ENCODE results near the gene ADISSP. TPM values are rescaled to one million over a fixed set of nuclear protein-coding genes. Genes with fewer than 3 reads are reported as not detected.

Gene ADISSP
- total and polyA plus RNA-seq, 4 donors, result 8.5 to 21.1 (median 13.9) TPM

- H3K27ac ChIP-seq (ENCODE audit: low read depth in 1 of 2, low read length in 2 of 2), result peak overlapping the region in 1 of 2 donors; percentile 65
- H3K4me1 ChIP-seq (ENCODE audit: control insufficient read depth in 1 of 2, insufficient read depth in 2 of 2, low read length in 2 of 2), result no peaks in the 10 kb centered on the region
- WGBS, 2 donors, result 18 to 27% methylated on average over 76 to 79 of the region's 79 CpGs
- no peaks in the 10 kb centered on the region for H3K36me3 ChIP-seq (ENCODE audit: control insufficient read depth in 1 of 2, insufficient read depth in 2 of 2, low read length in 1 of 2)
- peak in 1 of 2 donors; percentile 79 for DNase-seq
- no peaks in the 10 kb centered on the region for H3K27me3 ChIP-seq (ENCODE audit: control insufficient read depth in 1 of 2, insufficient read depth in 2 of 2, low read length in 1 of 2)
- ATAC-seq (ENCODE audit: low FRiP score), result peak; percentile 4
- H3K4me3 ChIP-seq (ENCODE audit: low read length in 2 of 2), result peak overlapping the region; percentile 80 to 98
- no peaks in the 10 kb centered on the region for H3K9me3 ChIP-seq (ENCODE audit: control insufficient read depth, low read length)
- intact Hi-C loops (cut with DNase I), result loop anchor here (1.0 to 10.0 kb wide), 3 partner anchors 33 to 59 kb away; partner anchors contain the start of genes AP5S1 (in 1 of the 2) and MAVS (in 1 of the 2)
Measured at GRCh38 chr20:3785240-3786125, 17.9 kb upstream of the ADISSP start.

GRCh38 chr20:3784863-3785239 lies 17.3 kb upstream of the ADISSP start:
- Histone ChIP-seq H3K4me1 (ENCODE audit: control insufficient read depth in 1 of 2, insufficient read depth in 2 of 2, low read length in 2 of 2) (no peaks in the 10 kb centered on the region), H3K36me3 (ENCODE audit: control insufficient read depth in 1 of 2, insufficient read depth in 2 of 2, low read length in 1 of 2) (no peaks in the 10 kb centered on the region), H3K27ac (ENCODE audit: low read depth in 1 of 2, low read length in 2 of 2) (no peak overlapping the region), H3K4me3 (ENCODE audit: low read length in 2 of 2) (no peak overlapping the region), H3K9me3 (ENCODE audit: control insufficient read depth, low read length) (no peaks in the 10 kb centered on the region), H3K27me3 (ENCODE audit: control insufficient read depth in 1 of 2, insufficient read depth in 2 of 2, low read length in 1 of 2) (no peaks in the 10 kb centered on the region)
- no peak for ATAC-seq (ENCODE audit: low FRiP score)
- intact Hi-C loops (cut with DNase I), result loop anchor here in 1 of 2 donors (10.0 kb wide), 1 partner anchor 60 kb away; the partner anchor contains the start of gene MAVS
- DNase-seq, result no peak
- 85 to 89% methylated on average over 6 of the region's 6 CpGs for WGBS, 2 donors

GRCh38 chr20:3784216-3784853 lies 16.8 kb upstream of the ADISSP start:
- DNase-seq, result peak; percentile 50 to 69
- Histone ChIP-seq H3K27ac (ENCODE audit: low read depth in 1 of 2, low read length in 2 of 2) (no peak overlapping the region), H3K4me1 (ENCODE audit: control insufficient read depth in 1 of 2, insufficient read depth in 2 of 2, low read length in 2 of 2) (no peaks in the 10 kb centered on the region), H3K27me3 (ENCODE audit: control insufficient read depth in 1 of 2, insufficient read depth in 2 of 2, low read length in 1 of 2) (no peaks in the 10 kb centered on the region), H3K4me3 (ENCODE audit: low read length in 2 of 2) (no peak overlapping the region), H3K36me3 (ENCODE audit: control insufficient read depth in 1 of 2, insufficient read depth in 2 of 2, low read length in 1 of 2) (no peaks in the 10 kb centered on the region), H3K9me3 (ENCODE audit: control insufficient read depth, low read length) (no peaks in the 10 kb centered on the region)
- ATAC-seq (ENCODE audit: low FRiP score), result no peak
- WGBS, 2 donors, result 72 to 80% methylated on average over 17 of the region's 17 CpGs
- intact Hi-C loops (cut with DNase I), result loop anchor here in 1 of 2 donors (10.0 kb wide), 1 partner anchor 60 kb away; the partner anchor contains the start of gene MAVS

- no peaks in the 10 kb centered on the region for H3K9me3 ChIP-seq (ENCODE audit: control insufficient read depth, low read length)
- WGBS, 2 donors, result 65 to 69% methylated on average over 10 of the region's 10 CpGs
- no peaks in the 10 kb centered on the region for H3K36me3 ChIP-seq (ENCODE audit: control insufficient read depth in 1 of 2, insufficient read depth in 2 of 2, low read length in 1 of 2)
- DNase-seq (no peak), ATAC-seq (ENCODE audit: low FRiP score) (no peak)
- no peak overlapping the region for H3K4me3 ChIP-seq (ENCODE audit: low read length in 2 of 2)
- no peaks in the 10 kb centered on the region for H3K27me3 ChIP-seq (ENCODE audit: control insufficient read depth in 1 of 2, insufficient read depth in 2 of 2, low read length in 1 of 2)
- H3K27ac ChIP-seq (ENCODE audit: low read depth in 1 of 2, low read length in 2 of 2), result no peak overlapping the region
- intact Hi-C loops (cut with DNase I), result loop anchor here in 1 of 2 donors (10.0 kb wide), 1 partner anchor 61 kb away; the partner anchor contains the start of gene MAVS
- H3K4me1 ChIP-seq (ENCODE audit: control insufficient read depth in 1 of 2, insufficient read depth in 2 of 2, low read length in 2 of 2), result no peaks in the 10 kb centered on the region
Measured at GRCh38 chr20:3783511-3784195, 16.1 kb upstream of the ADISSP start.

DNA sequence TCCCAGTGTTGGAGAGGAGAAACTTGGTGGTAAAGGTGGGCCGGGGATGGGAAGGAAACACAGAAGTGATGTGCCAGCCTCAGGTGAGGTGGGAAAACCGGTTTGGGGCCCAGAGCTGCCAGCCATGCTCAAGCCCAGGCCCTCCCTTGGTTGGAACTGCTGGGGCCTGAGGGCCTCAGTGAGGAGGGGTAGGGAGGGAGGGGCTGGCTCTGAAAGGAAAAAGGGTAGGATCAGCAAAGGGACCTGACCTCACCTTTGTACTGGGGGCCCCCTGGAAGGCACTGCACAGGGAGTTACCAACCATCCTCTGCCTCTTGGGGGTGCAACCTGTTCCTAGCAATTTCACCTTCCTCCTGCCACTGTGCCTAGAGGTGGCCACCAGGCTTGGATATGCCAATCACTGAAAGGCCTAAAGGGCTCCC lies 15.5 kb upstream of the ADISSP start:
- Histone ChIP-seq H3K27ac (ENCODE audit: low read depth in 1 of 2, low read length in 2 of 2) (no peak overlapping the region), H3K4me3 (ENCODE audit: low read length in 2 of 2) (no peak overlapping the region), H3K9me3 (ENCODE audit: control insufficient read depth, low read length) (no peaks in the 10 kb centered on the region), H3K36me3 (ENCODE audit: control insufficient read depth in 1 of 2, insufficient read depth in 2 of 2, low read length in 1 of 2) (no peaks in the 10 kb centered on the region), H3K4me1 (ENCODE audit: control insufficient read depth in 1 of 2, insufficient read depth in 2 of 2, low read length in 2 of 2) (no peaks in the 10 kb centered on the region), H3K27me3 (ENCODE audit: control insufficient read depth in 1 of 2, insufficient read depth in 2 of 2, low read length in 1 of 2) (no peaks in the 10 kb centered on the region)
- ATAC-seq (ENCODE audit: low FRiP score) (no peak), DNase-seq (no peak)
- intact Hi-C loops (cut with DNase I), result loop anchor here in 1 of 2 donors (10.0 kb wide), 1 partner anchor 62 kb away; the partner anchor contains the start of gene MAVS
- WGBS, 2 donors, result 61 to 69% methylated on average over 2 of the region's 2 CpGs

DNA sequence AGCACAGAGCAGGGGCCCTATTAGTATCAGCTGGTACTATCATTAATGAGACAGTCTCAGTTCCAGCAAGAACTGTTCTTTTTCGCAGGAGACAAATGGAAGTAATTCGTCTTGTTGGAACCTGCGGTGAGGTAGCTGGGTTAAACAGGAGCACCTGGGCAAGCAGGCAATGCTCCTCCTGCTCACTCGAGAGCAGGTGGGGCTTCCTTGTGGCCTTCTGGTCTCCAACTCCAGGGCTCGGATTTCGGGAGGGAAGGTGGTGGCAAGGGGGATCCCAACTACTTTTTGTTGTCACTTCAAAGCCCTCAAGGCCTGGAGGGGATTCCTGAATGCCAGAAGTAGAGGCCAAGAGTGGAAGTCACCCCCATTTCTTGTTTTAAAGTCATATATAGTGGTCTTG lies 15.0 kb upstream of the ADISSP start:
- Histone ChIP-seq H3K4me1 (ENCODE audit: control insufficient read depth in 1 of 2, insufficient read depth in 2 of 2, low read length in 2 of 2) (no peaks in the 10 kb centered on the region), H3K36me3 (ENCODE audit: control insufficient read depth in 1 of 2, insufficient read depth in 2 of 2, low read length in 1 of 2) (no peaks in the 10 kb centered on the region), H3K4me3 (ENCODE audit: low read length in 2 of 2) (no peak overlapping the region), H3K9me3 (ENCODE audit: control insufficient read depth, low read length) (no peaks in the 10 kb centered on the region), H3K27ac (ENCODE audit: low read depth in 1 of 2, low read length in 2 of 2) (no peak overlapping the region), H3K27me3 (ENCODE audit: control insufficient read depth in 1 of 2, insufficient read depth in 2 of 2, low read length in 1 of 2) (no peaks in the 10 kb centered on the region)
- DNase-seq (peak in 1 of 2 donors; percentile 43), ATAC-seq (ENCODE audit: low FRiP score) (no peak)
- intact Hi-C loops (cut with DNase I), result loop anchor here in 1 of 2 donors (10.0 kb wide), 1 partner anchor 62 kb away; the partner anchor contains the start of gene MAVS
- 81 to 84% methylated on average over 6 of the region's 6 CpGs for WGBS, 2 donors

DNA sequence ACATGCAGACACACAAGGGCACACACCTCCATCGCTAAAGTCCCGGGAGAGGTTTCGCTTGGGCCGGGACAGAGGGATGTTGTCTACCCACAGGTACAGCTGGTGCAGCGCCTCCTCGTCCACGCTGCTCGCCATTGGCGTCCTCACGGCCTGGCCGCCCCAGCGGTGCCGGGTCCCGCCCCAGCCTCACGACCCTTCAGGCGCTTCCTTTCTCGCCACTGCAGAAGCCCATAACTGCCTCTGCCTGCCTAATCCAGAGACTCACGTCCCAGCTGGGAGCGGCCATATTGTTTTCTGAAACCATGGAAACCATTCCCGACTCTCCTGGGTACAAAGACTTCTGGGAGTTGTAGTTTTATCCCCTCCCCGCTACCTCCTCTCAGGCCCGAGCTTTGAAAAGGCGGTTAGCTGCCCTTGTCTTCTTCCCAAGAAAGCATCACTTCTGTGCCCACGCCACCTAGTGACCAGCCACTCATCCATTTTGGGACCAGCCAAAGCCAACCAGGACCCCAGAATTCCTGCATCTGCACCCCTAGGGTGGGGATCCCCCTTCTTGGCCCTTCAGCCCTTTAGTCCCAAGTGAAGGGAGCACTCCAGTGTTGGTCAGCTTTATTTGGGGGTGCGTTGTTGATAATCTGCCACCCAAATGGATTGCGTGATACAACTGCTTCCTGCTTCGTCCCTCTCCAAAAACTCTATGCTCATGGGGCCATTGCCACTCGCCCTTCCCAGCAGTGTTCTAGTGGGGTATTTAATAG lies 13.8 kb upstream of the ADISSP start, which contains the start of gene SPEF1:
Gene SPEF1, minus strand, starts transcription at position 296 of the 758 bp plus-strand sequence. Its CDS starts 161 bp downstream, at position 135.
- peak within 1 kb of the TSS in 1 of 2 donors; percentile 23 for H3K27ac ChIP-seq (ENCODE audit: low read depth in 1 of 2, low read length in 2 of 2)
- intact Hi-C loops (cut with DNase I), result loop anchor here in 1 of 2 donors (10.0 kb wide), 1 partner anchor 63 kb away; the partner anchor contains the start of gene MAVS
- no peaks in the 10 kb centered on the region for H3K27me3 ChIP-seq (ENCODE audit: control insufficient read depth in 1 of 2, insufficient read depth in 2 of 2, low read length in 1 of 2)
- DNase-seq (peak; percentile 84 to 86), ATAC-seq (ENCODE audit: low FRiP score) (peak; percentile 89)
- no peaks in the 10 kb centered on the region for H3K9me3 ChIP-seq (ENCODE audit: control insufficient read depth, low read length)
- 14 to 15% methylated on average over 28 of the region's 28 CpGs for WGBS, 2 donors
- no peak within 1 kb of the TSS for H3K4me3 ChIP-seq (ENCODE audit: low read length in 2 of 2)
- H3K4me1 ChIP-seq (ENCODE audit: control insufficient read depth in 1 of 2, insufficient read depth in 2 of 2, low read length in 2 of 2), result no peaks in the 10 kb centered on the region
- no peaks in the 10 kb centered on the region for H3K36me3 ChIP-seq (ENCODE audit: control insufficient read depth in 1 of 2, insufficient read depth in 2 of 2, low read length in 1 of 2)

Measured in aorta (tissue), 5 donors.